ENCODE results near the gene CCNH. TPM values are rescaled to one million over a fixed set of nuclear protein-coding genes. Genes with fewer than 3 reads are reported as not detected.

Gene CCNH
- total RNA-seq, 1 donor from 2014 or later, result 63.8 TPM

GRCh38 chr5:87404359-87404758, 8.4 kb downstream of the CCNH start:
- intact Hi-C loops (cut with micrococcal nuclease), result no loop called here

- intact Hi-C loops (cut with micrococcal nuclease), result no loop called here
Measured at GRCh38 chr5:87403899-87404298, 8.8 kb downstream of the CCNH start.

GRCh38 chr5:87403409-87403808, 9.3 kb downstream of the CCNH start:
- intact Hi-C loops (cut with micrococcal nuclease), result no loop called here

- intact Hi-C loops (cut with micrococcal nuclease), result loop anchor here (2.0 kb wide), 3 partner anchors 61 to 389 kb away; no protein-coding TSS in a partner anchor
Measured at GRCh38 chr5:87401626-87402025, 11.1 kb downstream of the CCNH start.

- intact Hi-C loops (cut with micrococcal nuclease), result loop anchor here (1.0 to 2.0 kb wide), 11 partner anchors 12 to 519 kb away; partner anchors contain the start of gene CCNH
Measured at GRCh38 chr5:87400305-87400899, 12.3 kb downstream of the CCNH start.

GRCh38 chr5:87399720-87400119, 13.0 kb downstream of the CCNH start:
- intact Hi-C loops (cut with micrococcal nuclease), result loop anchor here (1.0 to 2.0 kb wide), 11 partner anchors 13 to 518 kb away; partner anchors contain the start of gene CCNH

GRCh38 chr5:87398981-87399614, 13.6 kb downstream of the CCNH start:
- intact Hi-C loops (cut with micrococcal nuclease), result no loop called here

- intact Hi-C loops (cut with micrococcal nuclease), result no loop called here
Measured at GRCh38 chr5:87394411-87395165, 18.1 kb downstream of the CCNH start.

- intact Hi-C loops (cut with micrococcal nuclease), result no loop called here
Measured at GRCh38 chr5:87393331-87393730, 19.4 kb downstream of the CCNH start.

GRCh38 chr5:87392801-87393200, 19.9 kb downstream of the CCNH start:
- intact Hi-C loops (cut with micrococcal nuclease), result no loop called here

GRCh38 chr5:87392170-87392569, 20.6 kb downstream of the CCNH start:
- intact Hi-C loops (cut with micrococcal nuclease), result no loop called here

GRCh38 chr5:87390576-87391199, 22.0 kb downstream of the CCNH start:
- intact Hi-C loops (cut with micrococcal nuclease), result no loop called here

- intact Hi-C loops (cut with micrococcal nuclease), result no loop called here
Measured at GRCh38 chr5:87390075-87390474, 22.7 kb downstream of the CCNH start.

- intact Hi-C loops (cut with micrococcal nuclease), result no loop called here
Measured at GRCh38 chr5:87389296-87390034, 23.3 kb downstream of the CCNH start.

GRCh38 chr5:87388129-87388528, 24.6 kb downstream of the CCNH start:
- intact Hi-C loops (cut with micrococcal nuclease), result no loop called here

GRCh38 chr5:87385802-87386201, 26.9 kb downstream of the CCNH start:
- intact Hi-C loops (cut with micrococcal nuclease), result no loop called here

- intact Hi-C loops (cut with micrococcal nuclease), result no loop called here
Measured at GRCh38 chr5:87383216-87383615, 29.5 kb downstream of the CCNH start.

GRCh38 chr5:87382224-87382623, 30.5 kb downstream of the CCNH start:
- intact Hi-C loops (cut with micrococcal nuclease), result no loop called here

- intact Hi-C loops (cut with micrococcal nuclease), result no loop called here
Measured at GRCh38 chr5:87372705-87373104, 40.0 kb downstream of the CCNH start.

GRCh38 chr5:87369431-87369830, 43.3 kb downstream of the CCNH start:
- intact Hi-C loops (cut with micrococcal nuclease), result no loop called here

GRCh38 chr5:87368601-87369000, 44.1 kb downstream of the CCNH start:
- intact Hi-C loops (cut with micrococcal nuclease), result no loop called here
